Measurements from ENCODE around the gene BLNK.

The BLNK gene

GRCh38 chr10:96276426-96276825 lies 5.1 kb upstream of the BLNK start (continued):
- TF ChIP-seq ZNF239 (tag by site-specific recombination; IDR thresholded peaks at IDR 0.05) (no peak), ZNF792 (tag by site-specific recombination; IDR thresholded peaks at IDR 0.05) (no peak), ZNF16 (tag by site-specific recombination; IDR thresholded peaks at IDR 0.05; ENCODE audit: low read depth) (no peak), ZNF324 (tag by site-specific recombination; IDR thresholded peaks at IDR 0.05) (no peak), RBAK (tag by site-specific recombination; IDR thresholded peaks at IDR 0.05) (no peak)

- Histone ChIP-seq H3K27ac (ENCODE audit: extremely low read depth, low read depth, low read length) (no peak overlapping the region), H3K4me1 (ENCODE audit: control insufficient read depth, insufficient read depth, low read length) (no peaks in the 10 kb centered on the region), H3K9me3 (ENCODE audit: control insufficient read depth, insufficient read depth, low read depth, low read length) (no peaks in the 10 kb centered on the region), H3K36me3 (ENCODE audit: control insufficient read depth in 2 of 2, insufficient read depth in 1 of 2, low read length in 2 of 2) (no peaks in the 10 kb centered on the region), H3K4me3 (ENCODE audit: low read depth, low read length) (no peak overlapping the region)
- TF ChIP-seq ZNF26 (tag by site-specific recombination; IDR thresholded peaks at IDR 0.05) (no peak), ZNF544 (tag by site-specific recombination; IDR thresholded peaks at IDR 0.05) (no peak), ZNF391 (tag by site-specific recombination; IDR thresholded peaks at IDR 0.05; ENCODE audit: borderline replicate concordance, low read depth) (no peak), ZNF558 (tag by site-specific recombination; IDR thresholded peaks at IDR 0.05) (no peak), REST (tag by site-specific recombination; IDR thresholded peaks at IDR 0.05) (no peak), ZNF398 (tag by site-specific recombination; IDR thresholded peaks at IDR 0.05) (no peak), ZNF600 (tag by site-specific recombination; IDR thresholded peaks at IDR 0.05) (no peak), ZSCAN4 (tag by site-specific recombination; IDR thresholded peaks at IDR 0.05) (no peak), CTCF (tag by site-specific recombination; IDR thresholded peaks at IDR 0.05) (no peak), ZNF112 (tag by site-specific recombination; IDR thresholded peaks at IDR 0.05) (no peak), AEBP2 (tag by site-specific recombination; IDR thresholded peaks at IDR 0.05; ENCODE audit: borderline replicate concordance) (no peak), ZNF521 (tag by site-specific recombination; IDR thresholded peaks at IDR 0.05) (no peak), EGR2 (tag by site-specific recombination; IDR thresholded peaks at IDR 0.05; ENCODE audit: low read depth) (no peak), ZNF792 (tag by site-specific recombination; IDR thresholded peaks at IDR 0.05) (no peak), ZNF580 (tag by site-specific recombination; IDR thresholded peaks at IDR 0.05) (no peak)
- POLR2A ChIA-PET: no interaction called here
- CTCF ChIA-PET: interaction anchor here (0.9 kb wide), 1 partner anchor 46 kb away, joined by 3 read pairs; no protein-coding TSS in a partner anchor
Measured at GRCh38 chr10:96275685-96276418, 4.5 kb upstream of the BLNK start.

All from HEK293 (cell line).